GM21529 (cell line): ENCODE results near the gene ATP8B4.

ENCODE experiments used
- ATAC-seq: cut with Tn5 transposase; IDR thresholded peaks from one replicate; pipeline ENCODE4 v1.9.1; 2021; ENCODE audit not compliant: unreplicated experiment

Gene ATP8B4

DNA sequence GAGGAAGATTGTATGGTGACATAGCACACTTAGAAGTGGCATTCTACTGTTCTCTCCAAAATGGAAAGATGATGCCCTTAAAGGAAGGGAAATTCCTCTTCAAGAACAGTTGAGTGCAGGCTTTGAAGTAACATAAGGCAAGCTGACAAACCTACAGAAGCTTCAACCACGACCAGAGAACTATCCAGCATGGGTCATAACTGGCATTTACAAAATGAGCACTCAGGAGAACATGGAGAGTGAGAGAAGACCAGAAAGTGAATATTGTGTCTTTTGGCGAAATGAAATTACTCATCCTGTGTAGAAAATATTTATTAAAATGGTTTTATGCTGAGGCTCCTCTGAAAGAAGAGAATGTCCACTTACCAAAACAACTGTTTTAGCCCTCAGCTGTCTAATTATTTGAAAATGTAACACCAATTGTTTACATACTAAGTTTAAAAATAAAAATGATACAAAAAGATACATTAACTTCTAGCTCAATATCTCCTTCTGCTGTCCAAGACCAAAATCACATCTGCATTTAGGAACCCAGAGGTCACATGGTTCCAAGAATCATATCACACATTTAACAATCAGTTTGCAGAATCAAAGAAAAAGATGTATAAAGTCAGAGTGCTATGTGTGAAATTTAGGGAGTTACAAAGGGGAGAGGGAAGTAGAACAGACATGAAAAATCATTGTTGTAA is 216.9 kb downstream of the ATP8B4 start:
- no peak for ATAC-seq

DNA sequence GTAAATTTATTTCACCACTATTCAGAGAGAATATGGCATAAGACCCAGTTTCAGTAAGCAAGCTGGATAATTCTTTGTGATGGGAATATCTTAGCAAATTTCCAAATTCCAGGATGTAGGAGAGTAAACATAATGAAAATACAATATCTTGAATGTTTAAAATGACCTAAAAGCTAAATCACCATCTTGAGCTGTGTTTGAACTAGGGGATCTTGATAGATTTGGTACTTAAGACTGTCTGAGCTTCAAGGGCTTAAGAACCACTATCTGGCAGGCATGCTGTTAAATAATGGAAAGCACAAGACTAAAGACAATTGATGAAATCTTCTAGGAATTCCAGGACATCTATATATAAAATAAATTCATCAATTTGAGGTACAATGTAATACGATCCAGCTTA is 217.7 kb downstream of the ATP8B4 start:
- no peak for ATAC-seq

- no peak for ATAC-seq
Measured at GRCh38 chr15:49900903-49901235, 218.2 kb downstream of the ATP8B4 start.

- ATAC-seq, result no peak
Measured at GRCh38 chr15:49900006-49900902, 218.8 kb downstream of the ATP8B4 start.

DNA sequence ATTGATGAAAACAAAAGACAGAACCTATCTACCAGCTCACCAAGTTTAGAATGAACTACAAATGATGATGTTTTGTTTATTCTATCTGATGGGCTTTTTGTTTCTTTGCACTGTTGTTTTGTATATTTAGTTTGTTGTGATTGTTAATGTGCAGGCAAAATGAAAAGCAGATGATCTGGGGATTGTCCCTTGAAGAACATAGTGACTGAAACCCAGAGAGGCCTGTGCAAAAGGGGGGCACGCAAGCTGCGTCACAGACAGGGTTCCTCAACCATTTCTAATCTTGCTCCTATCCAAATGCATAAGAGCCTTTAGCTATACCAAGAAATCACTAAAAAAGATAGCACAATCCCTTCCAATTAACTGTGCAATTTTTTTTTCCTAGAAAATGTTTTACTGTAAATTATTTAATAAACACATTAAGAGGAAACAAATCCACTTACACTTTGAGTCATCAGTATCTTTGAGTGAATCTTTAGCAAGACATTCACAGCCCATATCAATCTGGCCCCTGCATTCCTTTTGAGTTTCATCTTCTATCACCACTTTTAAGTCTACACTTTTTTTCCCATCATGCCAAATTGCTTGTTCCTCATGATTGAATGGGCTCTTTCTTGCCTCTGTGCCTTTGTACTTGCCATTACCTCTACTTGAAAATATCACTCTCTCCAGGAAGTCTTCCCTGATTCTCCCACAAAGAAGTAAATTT is 220.3 kb downstream of the ATP8B4 start:
- ATAC-seq, result no peak

GRCh38 chr15:49898097-49898496 is 220.9 kb downstream of the ATP8B4 start:
- no peak for ATAC-seq

- ATAC-seq, result no peak
Measured at GRCh38 chr15:49895347-49896223, 223.4 kb downstream of the ATP8B4 start.

- ATAC-seq, result no peak
Measured at GRCh38 chr15:49890689-49891088, 228.3 kb downstream of the ATP8B4 start.

DNA sequence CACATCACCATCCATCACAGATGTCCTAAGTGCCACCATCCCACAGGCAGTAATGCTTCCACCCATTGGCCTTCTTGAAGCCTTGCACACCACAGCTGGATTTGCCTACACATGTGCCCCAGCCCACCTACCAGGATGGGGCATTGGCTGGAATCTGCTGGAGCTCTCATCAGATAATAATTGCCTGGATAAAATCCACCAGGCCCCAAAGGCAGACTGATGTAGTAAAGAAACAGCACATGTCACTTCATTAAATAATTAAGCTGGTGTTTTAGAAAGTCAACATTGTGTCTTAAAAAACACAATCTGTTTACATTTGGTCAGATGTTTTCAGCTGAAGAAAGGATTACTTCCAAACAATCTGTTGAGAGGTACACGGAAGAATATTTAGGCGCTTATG is 229.5 kb downstream of the ATP8B4 start:
- ATAC-seq, result no peak

- no peak for ATAC-seq
Measured at GRCh38 chr15:49888734-49889133, 230.3 kb downstream of the ATP8B4 start.

GRCh38 chr15:49888323-49888693 is 230.7 kb downstream of the ATP8B4 start:
- ATAC-seq, result no peak

DNA sequence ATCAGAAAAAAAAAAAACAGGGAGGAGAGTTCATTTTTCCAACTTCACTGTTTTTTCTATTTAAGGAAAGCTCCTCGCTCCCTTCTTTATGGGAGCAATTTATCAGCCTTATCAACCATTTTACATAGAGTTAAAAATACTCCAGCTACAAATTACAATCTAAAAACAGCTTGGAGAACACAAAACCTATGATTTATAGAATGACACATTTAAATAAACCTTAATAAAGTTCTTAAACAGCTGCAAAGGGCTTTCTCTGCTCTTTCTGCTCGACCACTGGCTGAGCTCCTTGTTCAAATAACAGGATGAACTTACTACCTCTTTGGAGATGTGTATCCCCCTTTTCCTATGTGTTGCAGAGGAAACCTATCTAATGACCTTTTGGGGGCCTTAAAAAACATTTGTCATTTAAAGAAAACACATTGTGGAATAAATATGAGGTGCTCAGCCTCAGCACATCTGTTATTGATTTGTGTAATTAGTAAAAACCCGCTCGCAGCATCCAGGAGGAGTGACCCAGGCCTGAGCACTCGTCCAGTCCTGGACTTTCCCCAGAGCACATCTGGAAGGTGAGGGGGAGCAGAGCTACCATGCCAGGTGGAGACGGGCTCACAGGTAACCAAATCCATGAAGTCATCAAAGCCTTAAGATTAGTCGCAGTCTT is 231.2 kb downstream of the ATP8B4 start:
- no peak for ATAC-seq

- no peak for ATAC-seq
Measured at GRCh38 chr15:49883121-49883520, 235.9 kb downstream of the ATP8B4 start.

GRCh38 chr15:49881866-49882265 is 237.2 kb downstream of the ATP8B4 start:
- no peak for ATAC-seq

DNA sequence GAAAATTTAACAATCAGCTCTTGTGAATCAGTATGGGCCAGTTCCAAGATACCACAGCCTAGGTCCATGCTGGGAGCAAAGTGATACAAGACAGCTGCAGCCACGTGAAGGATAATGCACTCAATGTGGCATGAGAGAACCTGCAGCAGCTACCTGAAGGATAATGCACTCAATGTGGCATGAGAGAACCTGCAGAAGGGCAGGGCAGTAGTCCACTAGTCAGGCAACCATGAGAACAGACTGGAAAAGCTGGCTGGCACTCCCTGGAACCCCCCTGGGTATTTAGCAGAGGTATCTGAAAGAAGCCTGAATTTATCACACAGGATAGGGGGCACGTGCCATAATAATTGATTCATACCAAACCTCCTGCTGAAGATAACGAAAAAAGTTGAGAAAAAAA is 237.6 kb downstream of the ATP8B4 start:
- no peak for ATAC-seq

DNA sequence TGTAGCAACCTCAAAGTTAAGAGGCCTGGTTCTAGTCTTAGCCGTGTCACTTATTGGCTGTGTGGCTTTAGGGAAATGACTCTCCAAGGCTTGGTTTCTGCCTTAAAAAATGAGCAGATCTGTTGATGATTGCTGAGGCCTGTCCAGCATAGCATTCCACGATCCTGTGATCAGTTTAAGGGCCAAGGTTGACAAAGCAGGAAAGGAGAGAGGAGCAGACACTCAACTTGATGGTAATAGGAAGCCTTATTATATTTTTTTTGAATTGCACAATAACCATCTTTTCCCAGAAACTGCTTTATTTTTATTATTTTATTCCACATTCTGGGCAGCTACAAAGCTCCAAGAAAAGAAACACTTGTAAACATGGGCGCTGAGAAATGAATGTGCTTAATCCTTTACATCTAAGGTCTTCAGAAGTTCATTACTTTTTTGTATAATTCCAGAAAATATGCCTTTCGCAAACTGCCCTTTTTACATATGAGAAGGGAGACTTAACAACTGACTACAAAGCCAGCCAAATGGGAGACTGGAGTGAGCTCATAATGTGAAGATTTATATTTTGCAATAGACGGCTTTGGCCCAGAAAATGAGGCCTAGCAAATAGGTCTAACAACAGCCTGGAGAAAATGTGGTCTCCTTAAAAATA is 241.0 kb downstream of the ATP8B4 start:
- ATAC-seq, result no peak

DNA sequence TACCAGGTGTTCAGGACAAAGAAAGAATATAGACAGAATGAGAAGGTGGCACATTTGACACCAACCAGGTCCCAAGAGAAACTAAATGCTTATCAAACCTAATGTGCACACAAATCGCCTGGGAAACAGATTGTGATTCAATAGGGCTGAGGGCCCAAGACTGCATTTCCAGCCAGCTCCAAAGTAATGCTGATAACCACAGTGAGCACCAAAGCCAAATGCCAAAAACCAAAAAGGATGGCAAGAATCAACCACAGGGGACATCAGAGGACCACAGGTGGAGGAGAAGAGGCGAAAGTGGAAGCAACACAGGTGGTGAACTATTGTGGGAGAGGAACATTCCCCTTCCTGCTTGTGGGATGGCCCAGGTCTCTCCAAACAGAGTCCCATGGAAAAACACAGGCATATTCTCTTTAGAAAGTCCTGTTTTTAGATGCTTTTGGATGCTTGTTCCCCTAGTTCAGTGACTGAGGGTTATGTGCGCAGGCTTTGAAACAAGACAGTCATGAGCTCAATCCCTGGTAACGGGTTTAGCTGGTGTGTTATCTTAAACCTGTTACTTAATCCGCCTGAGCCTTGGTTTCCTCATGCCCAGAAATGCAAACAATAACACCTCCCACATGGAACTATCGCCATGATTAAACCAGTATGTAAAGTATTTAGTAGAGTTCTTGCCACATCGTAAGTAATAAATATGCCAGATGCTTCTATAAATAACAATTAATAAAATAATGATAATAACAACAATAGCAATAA is 241.7 kb downstream of the ATP8B4 start:
- ATAC-seq, result no peak

GRCh38 chr15:49876401-49877038 is 242.5 kb downstream of the ATP8B4 start:
- no peak for ATAC-seq

GRCh38 chr15:49875392-49875791 is 243.6 kb downstream of the ATP8B4 start:
- no peak for ATAC-seq
